ENCODE data around the gene AOX1.

DNA sequence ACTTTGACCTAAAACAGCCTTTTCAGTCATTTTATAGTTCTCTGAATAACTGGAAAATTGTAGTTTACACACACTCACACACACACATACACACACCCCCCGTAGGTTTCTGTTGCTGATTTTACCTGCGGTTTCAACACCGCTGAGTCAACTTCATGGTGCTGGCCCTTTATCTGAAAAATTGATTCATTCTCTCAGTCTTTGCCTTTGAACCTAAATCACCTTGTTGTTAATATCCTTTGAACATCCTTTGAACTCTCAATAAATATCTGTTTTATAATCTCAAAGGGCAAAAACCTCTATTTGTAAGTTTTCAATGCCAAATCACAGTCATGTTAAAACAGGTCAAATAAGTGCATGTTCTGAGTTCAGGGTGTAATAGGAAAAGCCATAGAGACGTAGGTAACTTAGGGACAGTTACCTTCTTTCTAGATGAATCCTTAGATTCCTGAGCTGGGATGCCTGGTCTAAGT is 116.9 kb downstream of the AOX1 start:
- TF ChIP-seq, protein P1, sequence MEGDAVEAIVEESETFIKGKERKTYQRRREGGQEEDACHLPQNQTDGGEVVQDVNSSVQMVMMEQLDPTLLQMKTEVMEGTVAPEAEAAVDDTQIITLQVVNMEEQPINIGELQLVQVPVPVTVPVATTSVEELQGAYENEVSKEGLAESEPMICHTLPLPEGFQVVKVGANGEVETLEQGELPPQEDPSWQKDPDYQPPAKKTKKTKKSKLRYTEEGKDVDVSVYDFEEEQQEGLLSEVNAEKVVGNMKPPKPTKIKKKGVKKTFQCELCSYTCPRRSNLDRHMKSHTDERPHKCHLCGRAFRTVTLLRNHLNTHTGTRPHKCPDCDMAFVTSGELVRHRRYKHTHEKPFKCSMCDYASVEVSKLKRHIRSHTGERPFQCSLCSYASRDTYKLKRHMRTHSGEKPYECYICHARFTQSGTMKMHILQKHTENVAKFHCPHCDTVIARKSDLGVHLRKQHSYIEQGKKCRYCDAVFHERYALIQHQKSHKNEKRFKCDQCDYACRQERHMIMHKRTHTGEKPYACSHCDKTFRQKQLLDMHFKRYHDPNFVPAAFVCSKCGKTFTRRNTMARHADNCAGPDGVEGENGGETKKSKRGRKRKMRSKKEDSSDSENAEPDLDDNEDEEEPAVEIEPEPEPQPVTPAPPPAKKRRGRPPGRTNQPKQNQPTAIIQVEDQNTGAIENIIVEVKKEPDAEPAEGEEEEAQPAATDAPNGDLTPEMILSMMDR (IDR thresholded peaks at IDR 0.05) = no peak
- TF ChIP-seq POLR2A (IDR thresholded peaks at IDR 0.05) (no peak), POLR2AphosphoS5 (IDR thresholded peaks at IDR 0.05) (no peak)

All from prostate gland (tissue), 2 donors.